GM19467 (cell line): ENCODE measurements around the gene HPSE.
"Not testable (repeated sequence)": the region's sequence is repeated elsewhere in the genome, so short reads cannot be mapped to it uniquely, and the experiment has no call there.

ENCODE experiments used
- ATAC-seq: cut with Tn5 transposase; IDR thresholded peaks from one replicate; pipeline ENCODE4 v1.9.1; 2021; ENCODE audit warnings: mild to moderate bottlenecking, moderate library complexity; ENCODE audit not compliant: unreplicated experiment

Gene HPSE

DNA sequence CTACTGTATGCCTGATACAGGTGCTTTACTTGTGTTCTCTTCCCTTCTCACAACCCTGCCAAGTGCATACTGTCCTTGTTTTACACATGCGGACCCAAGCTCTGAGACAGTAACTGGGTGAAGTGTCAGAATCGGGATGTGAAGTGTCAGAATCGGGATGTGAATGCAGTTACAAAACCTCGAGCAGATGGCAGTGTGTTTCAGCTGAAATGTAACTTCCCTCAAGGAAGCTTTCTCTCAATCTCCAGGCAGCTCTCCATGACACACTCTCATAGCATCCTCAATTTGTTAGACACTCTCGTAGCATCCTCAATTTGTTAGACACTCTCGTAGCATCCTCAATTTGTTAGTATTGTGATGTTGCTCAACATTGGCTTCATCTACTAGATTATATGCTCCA, 1.1 kb upstream of the HPSE start:
- no peak for ATAC-seq

GRCh38 chr4:83331956-83332355, 2.7 kb downstream of the HPSE start:
- ATAC-seq, result no peak

DNA sequence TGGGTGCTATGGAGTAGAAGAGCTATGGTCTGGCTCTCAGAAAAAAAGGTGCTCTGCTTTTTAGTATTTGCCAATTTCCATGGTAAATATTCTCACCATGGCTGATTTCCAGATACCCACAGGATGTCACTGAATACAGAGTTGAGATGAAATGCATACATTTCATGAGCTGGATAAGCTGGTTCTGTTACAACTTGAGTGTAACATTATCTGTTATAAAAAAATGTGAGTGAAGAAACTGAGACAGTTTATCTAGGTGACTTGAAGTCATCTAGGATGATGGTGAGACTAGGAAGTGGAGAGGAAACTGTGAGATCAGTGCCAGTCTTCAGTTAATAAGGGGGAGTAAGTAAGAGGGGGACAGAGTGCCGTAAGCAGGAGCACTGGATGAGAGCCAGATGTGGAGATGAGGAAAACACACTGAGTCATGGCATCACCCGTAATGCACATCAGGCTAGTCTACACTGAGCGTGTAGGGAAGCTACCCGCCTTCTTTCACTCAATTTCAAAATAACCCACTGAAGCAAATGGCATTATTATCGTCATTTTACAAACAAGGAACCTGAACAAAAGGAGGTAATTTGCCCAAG, 5.0 kb downstream of the HPSE start:
- no peak for ATAC-seq

DNA sequence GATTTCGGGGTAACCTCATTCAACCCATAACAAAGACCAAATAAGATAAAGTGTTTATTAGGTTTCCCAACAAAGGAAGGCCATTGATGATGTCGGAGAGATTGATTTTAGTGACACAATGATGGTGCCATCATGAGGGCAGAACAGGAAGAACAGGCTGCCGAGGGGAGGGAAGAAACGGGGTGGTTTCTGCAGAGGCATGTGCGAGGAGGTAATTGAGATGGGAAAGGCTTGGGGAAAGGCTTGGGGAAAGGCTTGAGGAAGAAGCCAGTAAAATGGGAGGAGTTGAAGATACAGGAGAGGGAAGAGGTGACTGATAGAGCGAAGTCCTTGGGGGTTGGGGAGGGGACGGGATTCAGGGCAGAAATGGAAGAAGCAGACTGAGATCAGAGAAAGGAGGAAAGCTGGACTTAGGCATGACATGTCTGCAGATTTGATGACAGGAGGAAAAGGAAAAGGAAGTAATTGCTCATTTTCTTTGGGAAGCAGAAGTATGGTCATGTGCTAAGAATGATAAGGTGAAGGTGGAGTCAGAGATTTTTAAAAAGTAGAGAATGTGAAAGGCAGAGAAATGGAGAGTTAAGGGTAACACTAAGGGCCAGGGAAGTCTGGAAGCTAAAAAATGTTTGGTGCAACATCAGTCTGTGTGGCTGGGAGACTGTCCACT, 6.0 kb downstream of the HPSE start:
- no peak for ATAC-seq

GRCh38 chr4:83326546-83326945, 8.1 kb downstream of the HPSE start:
- no peak for ATAC-seq

GRCh38 chr4:83325306-83325705, 9.3 kb downstream of the HPSE start:
- not testable (repeated sequence) for ATAC-seq

DNA sequence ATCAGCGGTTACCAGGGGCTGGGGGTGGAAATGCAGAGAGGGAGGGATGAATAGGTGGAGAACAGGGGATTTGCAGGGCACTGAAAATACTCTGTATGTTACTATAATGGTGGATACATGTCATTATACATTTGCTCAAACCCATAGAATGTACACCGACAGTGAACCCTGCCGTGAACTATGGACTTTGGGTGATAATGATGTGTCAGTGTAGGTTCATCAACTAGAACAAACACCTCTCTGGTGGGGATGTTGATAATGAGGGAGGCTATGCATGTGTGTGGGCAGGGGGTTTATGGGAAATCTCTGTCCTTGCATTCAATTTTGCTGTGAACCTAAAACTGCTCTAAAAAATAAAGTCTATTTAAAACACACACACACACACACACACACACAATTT, 11.5 kb downstream of the HPSE start:
- ATAC-seq, result no peak

DNA sequence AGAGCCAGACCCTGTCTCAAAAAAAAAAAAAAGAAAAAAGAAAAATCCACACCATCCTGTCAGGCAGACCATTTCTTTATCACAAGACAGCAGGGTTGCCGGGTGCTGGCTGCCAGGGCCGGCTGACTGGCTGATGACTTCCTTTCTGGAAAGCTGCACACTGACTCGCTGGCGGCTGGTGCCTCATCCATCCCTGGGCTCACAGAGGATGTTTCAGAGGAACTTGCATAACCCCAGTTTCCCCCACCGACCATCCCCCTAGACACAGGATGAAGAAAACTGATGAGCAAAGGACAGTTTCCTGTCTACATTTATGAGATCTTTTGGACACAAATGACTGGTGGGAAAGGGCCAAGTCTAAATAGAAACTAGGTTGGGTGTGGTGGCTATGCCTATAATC, 14.1 kb downstream of the HPSE start:
- no peak for ATAC-seq

DNA sequence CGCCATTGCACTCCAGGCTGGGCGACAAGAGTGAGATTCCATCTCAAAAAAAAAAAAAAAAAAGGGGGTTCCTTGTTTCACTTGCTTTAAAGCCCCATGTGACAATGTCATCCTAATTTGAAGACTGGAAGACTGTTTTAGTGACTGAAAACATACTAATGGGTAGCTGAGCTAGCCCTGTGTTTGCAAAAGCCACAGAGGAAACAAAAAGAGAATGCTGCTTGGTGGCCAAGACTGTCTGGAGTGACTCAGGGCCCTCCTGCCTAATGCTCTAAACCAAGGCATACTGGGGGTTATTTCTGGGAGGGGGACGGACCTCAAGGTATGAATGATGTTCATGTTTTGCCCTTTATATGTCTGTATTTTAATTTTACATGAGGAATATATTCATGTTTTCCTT, 16.0 kb downstream of the HPSE start:
- ATAC-seq, result no peak

DNA sequence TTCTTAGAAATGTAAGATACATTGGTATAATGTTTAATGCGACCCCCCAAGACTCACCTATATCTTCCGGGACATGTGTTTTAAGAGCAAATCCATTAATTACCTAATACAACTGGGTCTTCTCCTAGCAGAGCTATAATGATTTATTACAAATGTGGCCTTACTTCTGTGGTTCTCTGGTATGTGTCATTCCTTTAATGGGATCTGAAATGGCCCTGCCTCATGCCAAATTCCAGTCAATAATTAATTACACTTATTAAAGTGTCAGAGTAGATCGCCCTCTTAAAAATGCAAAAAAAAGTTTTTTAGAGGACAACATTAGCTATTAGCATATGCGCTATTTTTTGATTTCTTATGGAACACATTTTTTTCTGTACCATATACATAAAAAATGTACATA, 17.0 kb downstream of the HPSE start:
- no peak for ATAC-seq

DNA sequence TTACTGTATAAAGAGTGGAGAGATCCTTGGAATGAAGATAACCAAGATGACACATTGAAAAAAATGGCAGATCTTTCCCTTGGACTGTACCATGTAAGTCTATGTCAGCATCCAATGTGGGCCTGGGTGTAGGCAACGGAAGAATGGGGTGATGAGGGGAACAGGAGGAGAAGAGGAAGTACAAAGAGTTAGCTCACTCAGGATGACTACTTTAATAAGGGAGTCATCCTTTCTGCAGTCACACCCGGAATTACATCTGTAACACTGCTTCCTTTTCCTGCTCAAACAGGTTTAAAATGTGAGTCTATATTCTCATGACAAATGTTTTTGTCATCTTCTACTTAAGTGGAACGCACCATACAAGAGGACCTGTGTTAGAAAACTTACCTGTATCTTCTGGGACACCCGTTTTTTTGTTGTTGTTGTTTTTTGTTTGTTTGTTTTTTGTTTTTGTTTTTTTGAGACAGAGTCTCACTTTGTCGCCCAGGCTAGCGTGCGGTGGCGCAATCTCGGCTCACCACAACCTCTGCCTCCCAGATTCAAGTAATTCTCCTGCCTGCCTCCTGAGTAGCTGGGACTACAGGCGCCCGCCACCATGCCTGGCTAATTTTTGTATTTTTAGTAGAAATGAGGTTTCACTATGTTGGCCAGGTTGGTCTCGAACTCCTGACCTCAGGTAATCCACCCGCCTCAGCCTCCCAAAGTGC, 18.0 kb downstream of the HPSE start:
- no peak for ATAC-seq

GRCh38 chr4:83315341-83315870, 19.2 kb downstream of the HPSE start:
- ATAC-seq, result no peak

GRCh38 chr4:83308672-83309071, 26.0 kb downstream of the HPSE start:
- ATAC-seq, result no peak

DNA sequence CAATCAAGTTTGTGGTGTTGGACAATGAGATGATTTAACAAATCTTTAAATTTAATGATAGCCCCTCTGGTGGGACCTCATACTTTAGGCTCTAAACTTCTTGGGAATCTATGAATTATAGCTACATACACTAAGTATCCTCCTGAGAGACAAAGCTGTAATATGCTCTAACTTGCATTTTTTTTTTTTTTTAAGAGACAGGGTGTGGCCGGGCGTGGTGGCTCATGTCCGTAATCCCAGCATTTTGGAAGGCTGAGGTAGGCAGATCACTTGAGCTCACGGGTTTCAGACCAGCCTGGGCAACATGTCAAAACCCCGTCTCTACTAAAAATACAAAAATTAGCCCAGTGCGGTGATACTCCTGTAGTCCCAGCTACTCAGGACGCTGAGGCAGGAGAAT, 26.7 kb downstream of the HPSE start:
- no peak for ATAC-seq

GRCh38 chr4:83305187-83305586, 29.5 kb downstream of the HPSE start:
- no peak for ATAC-seq

DNA sequence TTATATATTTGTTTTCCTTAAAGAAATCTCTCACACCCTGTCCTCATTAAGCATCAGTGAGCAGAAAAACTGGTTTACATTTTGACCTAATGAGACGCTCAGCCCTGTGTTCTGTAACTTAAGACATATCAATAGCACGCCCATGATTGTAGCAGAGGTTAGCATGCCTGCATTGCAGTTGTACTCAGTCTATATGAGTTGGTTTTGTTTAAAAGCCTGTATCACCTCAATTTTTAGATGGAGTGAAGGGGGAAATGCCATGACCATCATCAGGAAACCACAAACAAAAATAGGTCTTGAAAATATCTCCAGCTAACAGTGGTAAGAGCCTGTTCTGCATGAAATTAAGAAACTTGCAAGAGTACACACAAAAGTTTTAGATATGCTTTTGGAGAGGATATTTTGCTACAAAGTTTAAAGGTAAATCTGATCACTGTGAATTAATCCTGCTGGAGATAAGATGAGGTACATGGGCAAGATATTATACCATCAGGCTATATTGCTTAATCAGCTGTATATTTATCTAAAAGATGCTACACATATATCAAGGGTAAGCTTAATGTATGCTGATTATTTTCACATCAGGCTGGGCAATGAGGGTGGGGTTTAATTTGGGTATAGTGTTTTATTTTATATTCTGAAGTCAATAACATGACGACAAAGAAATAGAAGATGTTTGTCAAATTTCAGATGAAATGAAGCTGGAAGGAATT, 36.9 kb downstream of the HPSE start:
- ATAC-seq, result no peak

DNA sequence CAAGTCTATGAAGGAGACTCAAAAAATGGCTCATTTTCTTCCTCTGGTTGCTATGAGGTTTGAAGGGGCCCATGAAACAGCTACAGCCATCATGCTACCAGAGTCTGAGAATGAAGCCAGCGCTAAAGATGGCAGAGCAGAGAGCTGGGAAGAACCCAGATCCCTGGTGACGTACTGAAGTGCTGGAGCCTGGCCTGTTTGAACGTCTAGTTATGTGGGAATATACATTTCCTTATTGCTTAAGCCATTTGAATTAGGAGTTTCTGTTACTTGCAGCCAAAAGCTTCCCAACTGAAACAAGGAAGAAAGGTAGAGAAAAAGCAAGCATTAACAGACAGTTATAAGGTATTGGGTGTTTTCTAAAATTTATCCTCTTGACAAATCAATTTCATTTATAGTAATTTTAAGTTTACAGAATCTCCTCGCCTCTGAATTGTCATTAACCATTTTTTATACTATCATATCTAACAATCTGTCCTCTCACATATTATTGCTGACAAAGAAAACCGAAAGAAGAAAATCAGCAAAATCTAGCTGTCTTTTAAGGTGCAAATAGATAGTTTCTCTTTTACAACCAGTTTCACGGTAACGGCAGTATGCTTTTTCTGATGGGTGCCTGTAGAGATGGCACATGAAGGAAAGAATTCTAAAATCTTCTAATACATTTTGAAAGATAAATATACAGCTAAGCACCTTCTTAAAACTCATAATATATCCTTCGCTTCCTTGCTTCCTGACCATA, 41.2 kb downstream of the HPSE start:
- no peak for ATAC-seq

- ATAC-seq, result not testable (repeated sequence)
Measured at GRCh38 chr4:83290059-83290774, 44.4 kb downstream of the HPSE start.

GRCh38 chr4:83288381-83288780, 46.3 kb downstream of the HPSE start:
- ATAC-seq, result not testable (repeated sequence)

- ATAC-seq, result no peak
Measured at GRCh38 chr4:83285055-83285407, 49.6 kb downstream of the HPSE start.
